HL-60 (cell line): Measurements from ENCODE around the gene FAM167B.
"Not testable (repeated sequence)": the region's sequence is repeated elsewhere in the genome, so short reads cannot be mapped to it uniquely, and the experiment has no call there.

Experiments used
- GABPA ChIP-seq: IDR thresholded peaks from 2 replicates; pipeline ENCODE4 v1.6.1; 2012; ENCODE audit warnings: low read depth
- POLR2AphosphoS5 ChIP-seq: IDR thresholded peaks from 2 replicates; pipeline ENCODE4 v1.6.1; 2012; ENCODE audit warnings: low read depth
- TF ChIP-seq, protein P1 (sequence below): IDR thresholded peaks from one replicate; pipeline ENCODE4 v1.5.1; 2011; ENCODE audit warnings: low read length, control low read depth, inconsistent platforms; ENCODE audit not compliant: insufficient read depth

DNA sequence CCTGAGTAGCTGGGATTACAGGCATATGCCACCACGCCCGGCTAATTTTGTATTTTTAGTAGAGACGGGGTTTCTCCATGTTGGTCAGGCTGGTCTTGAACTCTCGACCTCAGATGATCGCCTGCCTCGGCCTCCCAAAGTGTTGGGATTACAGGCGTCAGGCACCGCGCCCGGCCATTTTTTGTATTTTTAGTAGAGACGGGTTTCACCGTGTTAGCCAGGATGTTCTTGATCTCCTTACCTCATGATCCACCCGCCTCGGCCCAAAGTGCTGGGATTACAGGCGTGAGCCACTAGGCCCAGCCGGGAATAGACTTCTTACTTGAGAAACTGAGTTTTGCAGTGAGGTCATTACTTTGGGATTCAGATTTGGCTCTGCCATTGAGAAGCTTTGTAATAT, 51.2 kb downstream of the FAM167B start:
- TF ChIP-seq, protein P1, sequence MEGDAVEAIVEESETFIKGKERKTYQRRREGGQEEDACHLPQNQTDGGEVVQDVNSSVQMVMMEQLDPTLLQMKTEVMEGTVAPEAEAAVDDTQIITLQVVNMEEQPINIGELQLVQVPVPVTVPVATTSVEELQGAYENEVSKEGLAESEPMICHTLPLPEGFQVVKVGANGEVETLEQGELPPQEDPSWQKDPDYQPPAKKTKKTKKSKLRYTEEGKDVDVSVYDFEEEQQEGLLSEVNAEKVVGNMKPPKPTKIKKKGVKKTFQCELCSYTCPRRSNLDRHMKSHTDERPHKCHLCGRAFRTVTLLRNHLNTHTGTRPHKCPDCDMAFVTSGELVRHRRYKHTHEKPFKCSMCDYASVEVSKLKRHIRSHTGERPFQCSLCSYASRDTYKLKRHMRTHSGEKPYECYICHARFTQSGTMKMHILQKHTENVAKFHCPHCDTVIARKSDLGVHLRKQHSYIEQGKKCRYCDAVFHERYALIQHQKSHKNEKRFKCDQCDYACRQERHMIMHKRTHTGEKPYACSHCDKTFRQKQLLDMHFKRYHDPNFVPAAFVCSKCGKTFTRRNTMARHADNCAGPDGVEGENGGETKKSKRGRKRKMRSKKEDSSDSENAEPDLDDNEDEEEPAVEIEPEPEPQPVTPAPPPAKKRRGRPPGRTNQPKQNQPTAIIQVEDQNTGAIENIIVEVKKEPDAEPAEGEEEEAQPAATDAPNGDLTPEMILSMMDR: not testable (repeated sequence)
- not testable (repeated sequence) for TF ChIP-seq POLR2AphosphoS5, GABPA
